SW 1271 (cell line): ENCODE results near the gene LMCD1.

Experiments
- DNase-seq, 2 experiments: peaks; one replicate each; lab custom pipeline; 2025; lab: John Stamatoyannopoulos, UW

LMCD1 gene

GRCh38 chr3:8505621-8506020 lies 4.0 kb downstream of the LMCD1 start:
- DNase-seq, result no peak

GRCh38 chr3:8506571-8507061 lies 5.0 kb downstream of the LMCD1 start:
- no peak for DNase-seq

GRCh38 chr3:8507496-8507895 lies 5.9 kb downstream of the LMCD1 start:
- no peak for DNase-seq

GRCh38 chr3:8509961-8510360 lies 8.3 kb downstream of the LMCD1 start:
- no peak for DNase-seq

- DNase-seq, result no peak
Measured at GRCh38 chr3:8512234-8512633, 10.6 kb downstream of the LMCD1 start.

GRCh38 chr3:8516047-8516661 lies 14.5 kb downstream of the LMCD1 start:
- no peak for DNase-seq

GRCh38 chr3:8516783-8517182 lies 15.2 kb downstream of the LMCD1 start:
- no peak for DNase-seq

GRCh38 chr3:8517487-8517886 lies 15.9 kb downstream of the LMCD1 start:
- no peak for DNase-seq

- no peak for DNase-seq
Measured at GRCh38 chr3:8518138-8518537, 16.5 kb downstream of the LMCD1 start.

- DNase-seq, result no peak
Measured at GRCh38 chr3:8519156-8519555, 17.5 kb downstream of the LMCD1 start.

GRCh38 chr3:8519774-8520448 lies 18.3 kb downstream of the LMCD1 start:
- no peak for DNase-seq

- DNase-seq, result no peak
Measured at GRCh38 chr3:8520816-8521403, 19.3 kb downstream of the LMCD1 start.

GRCh38 chr3:8523041-8523440 lies 21.4 kb downstream of the LMCD1 start:
- DNase-seq, result no peak

- DNase-seq, result no peak
Measured at GRCh38 chr3:8524249-8524648, 22.6 kb downstream of the LMCD1 start.

- DNase-seq, result no peak
Measured at GRCh38 chr3:8524656-8525399, 23.2 kb downstream of the LMCD1 start.

GRCh38 chr3:8525893-8526292 lies 24.3 kb downstream of the LMCD1 start:
- DNase-seq, result no peak

GRCh38 chr3:8529181-8529637 lies 27.6 kb downstream of the LMCD1 start:
- no peak for DNase-seq

- DNase-seq, result no peak
Measured at GRCh38 chr3:8529738-8530525, 28.3 kb downstream of the LMCD1 start.

- no peak for DNase-seq
Measured at GRCh38 chr3:8530581-8530980, 29.0 kb downstream of the LMCD1 start.

- no peak for DNase-seq
Measured at GRCh38 chr3:8532251-8532871, 30.7 kb downstream of the LMCD1 start.
